Gastrocnemius medialis (tissue), 4 donors: Measurements from ENCODE around the gene PTPRN2.

Experiments
- POLR2A ChIP-seq, 2 donors: fragments of 450-650 bp; IDR thresholded peaks; one replicate each; pipeline ENCODE4 v1.6.1; 2017; ENCODE audit warnings: antibody characterized with exemption in 2 of 2, mild to moderate bottlenecking in 2 of 2, moderate library complexity in 2 of 2
- TF ChIP-seq, protein P1 (sequence below), 5 experiments: fragments of 450-650 bp in 3 of 5; fragments of 200-600 bp in 2 of 5; sonication (generic) in 2 of 5; IDR thresholded peaks in 4 of 5; conservative IDR thresholded peaks in 1 of 5; 1 replicate in 4 of 5; 2 replicates in 1 of 5; pipeline ENCODE4 v1.5.1; 2016 to 2019; ENCODE audit warnings: antibody characterized with exemption in 5 of 5, mild to moderate bottlenecking in 3 of 5, moderate library complexity in 3 of 5

DNA sequence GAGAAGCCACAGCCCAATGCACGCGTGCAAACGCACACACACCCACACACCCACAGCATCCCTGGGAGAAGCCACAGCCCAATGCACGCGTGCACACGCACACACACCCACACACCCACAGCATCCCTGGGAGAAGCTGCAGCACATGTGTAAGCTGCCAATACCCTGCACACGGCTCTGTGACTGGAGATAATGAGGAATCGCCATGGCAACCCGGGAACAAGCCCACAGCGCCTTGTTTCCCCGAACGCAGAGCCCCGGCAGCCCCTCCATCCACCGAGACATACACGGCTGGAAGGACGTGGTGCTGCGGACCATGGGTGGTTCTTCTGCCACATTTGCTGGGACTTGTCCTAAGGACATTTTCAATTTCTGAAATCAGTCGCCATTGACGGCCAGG, 221.3 kb downstream of the PTPRN2 start:
- TF ChIP-seq, protein P1, sequence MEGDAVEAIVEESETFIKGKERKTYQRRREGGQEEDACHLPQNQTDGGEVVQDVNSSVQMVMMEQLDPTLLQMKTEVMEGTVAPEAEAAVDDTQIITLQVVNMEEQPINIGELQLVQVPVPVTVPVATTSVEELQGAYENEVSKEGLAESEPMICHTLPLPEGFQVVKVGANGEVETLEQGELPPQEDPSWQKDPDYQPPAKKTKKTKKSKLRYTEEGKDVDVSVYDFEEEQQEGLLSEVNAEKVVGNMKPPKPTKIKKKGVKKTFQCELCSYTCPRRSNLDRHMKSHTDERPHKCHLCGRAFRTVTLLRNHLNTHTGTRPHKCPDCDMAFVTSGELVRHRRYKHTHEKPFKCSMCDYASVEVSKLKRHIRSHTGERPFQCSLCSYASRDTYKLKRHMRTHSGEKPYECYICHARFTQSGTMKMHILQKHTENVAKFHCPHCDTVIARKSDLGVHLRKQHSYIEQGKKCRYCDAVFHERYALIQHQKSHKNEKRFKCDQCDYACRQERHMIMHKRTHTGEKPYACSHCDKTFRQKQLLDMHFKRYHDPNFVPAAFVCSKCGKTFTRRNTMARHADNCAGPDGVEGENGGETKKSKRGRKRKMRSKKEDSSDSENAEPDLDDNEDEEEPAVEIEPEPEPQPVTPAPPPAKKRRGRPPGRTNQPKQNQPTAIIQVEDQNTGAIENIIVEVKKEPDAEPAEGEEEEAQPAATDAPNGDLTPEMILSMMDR (IDR thresholded peaks at IDR 0.05 in 4 of 5, conservative IDR thresholded peaks at IDR 0.05 in 1 of 5): no peak
- TF ChIP-seq POLR2A (IDR thresholded peaks at IDR 0.05): no peak
